ENCODE measurements around the gene KCNH2.

KCNH2 gene

DNA sequence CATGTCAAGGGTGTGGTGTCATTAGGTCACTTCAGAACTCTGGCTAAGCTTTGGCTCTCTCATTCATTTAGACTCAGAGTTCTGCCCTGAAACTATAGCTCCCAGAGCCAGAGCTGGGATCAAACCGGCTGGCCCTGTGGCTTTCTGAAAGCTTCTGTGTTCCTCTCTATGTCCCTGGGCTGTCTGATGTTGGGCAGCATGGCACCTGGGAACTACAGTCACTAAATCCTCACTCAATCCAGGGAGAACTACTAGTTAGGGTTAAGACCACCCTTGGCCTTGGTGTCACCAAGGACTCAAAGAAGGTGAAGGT is 32.9 kb upstream of the KCNH2 start:
- DNase-seq, result no peak

DNA sequence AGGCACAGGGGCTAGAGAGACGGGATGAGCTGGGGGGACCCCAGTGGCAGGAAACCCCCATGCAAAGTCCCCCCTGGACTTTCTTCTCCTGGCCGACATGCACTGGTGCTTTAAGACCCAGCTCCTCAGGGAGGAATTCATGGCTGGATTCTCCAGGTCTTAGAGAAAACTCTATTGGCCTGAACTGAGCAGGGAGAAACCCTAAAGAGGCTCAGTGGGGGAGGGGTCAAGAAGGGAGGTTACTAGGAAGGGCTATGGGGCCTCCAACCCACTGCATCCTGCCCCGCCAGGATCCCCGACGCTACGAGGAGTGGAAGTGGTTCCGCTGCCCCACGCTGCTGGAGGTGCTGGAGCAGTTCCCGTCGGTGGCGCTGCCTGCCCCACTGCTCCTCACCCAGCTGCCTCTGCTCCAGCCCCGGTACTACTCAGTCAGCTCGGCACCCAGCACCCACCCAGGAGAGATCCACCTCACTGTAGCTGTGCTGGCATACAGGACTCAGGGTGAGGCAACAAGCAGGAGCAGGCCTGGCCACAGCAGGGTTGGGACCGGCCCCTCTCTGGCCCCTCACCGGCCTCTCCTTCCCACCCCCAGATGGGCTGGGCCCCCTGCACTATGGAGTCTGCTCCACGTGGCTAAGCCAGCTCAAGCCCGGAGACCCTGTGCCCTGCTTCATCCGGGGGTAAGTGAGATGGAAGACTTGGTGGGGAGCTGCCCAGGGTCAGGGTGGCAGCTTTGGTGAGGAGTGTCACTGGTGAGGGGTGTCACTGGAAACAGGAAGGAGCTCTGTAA is 32.4 kb upstream of the KCNH2 start:
- DNase-seq, result no peak

DNA sequence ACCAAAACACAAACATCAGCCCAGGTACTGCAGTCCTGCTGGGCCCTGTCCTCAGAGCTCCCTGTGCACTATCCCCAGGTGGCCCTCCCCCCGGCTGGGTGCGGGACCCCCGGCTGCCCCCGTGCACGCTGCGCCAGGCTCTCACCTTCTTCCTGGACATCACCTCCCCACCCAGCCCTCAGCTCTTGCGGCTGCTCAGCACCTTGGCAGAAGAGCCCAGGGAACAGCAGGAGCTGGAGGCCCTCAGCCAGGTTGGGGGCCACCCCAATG is 31.9 kb upstream of the KCNH2 start:
- no peak for DNase-seq

DNA sequence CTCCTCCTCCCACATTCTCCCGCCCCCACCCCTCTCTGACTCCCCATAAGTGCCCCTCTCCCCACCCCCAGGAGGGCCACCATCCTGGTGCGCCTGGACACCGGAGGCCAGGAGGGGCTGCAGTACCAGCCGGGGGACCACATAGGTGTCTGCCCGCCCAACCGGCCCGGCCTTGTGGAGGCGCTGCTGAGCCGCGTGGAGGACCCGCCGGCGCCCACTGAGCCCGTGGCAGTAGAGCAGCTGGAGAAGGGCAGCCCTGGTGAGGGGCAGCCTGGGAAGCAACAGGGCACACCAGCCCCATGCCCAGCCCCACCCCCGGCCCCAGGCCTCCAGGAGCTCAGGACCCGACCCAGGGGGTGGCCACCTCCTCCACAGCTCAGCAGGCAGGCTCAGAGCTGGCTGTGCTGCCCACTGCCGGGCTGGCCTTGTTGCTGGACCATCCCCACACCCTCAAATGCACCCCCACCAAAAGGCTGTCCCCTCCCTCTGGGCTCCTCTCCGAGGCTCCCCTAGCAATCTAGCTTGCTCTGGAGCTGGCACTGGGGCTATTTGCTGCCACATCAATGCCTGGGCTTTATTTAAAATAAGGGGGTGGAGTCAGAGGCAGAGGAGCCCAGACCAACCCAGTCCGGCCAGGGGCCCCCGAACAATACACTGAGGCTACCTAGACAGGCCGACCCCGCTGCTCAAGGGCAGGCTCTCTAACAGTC is 31.4 kb upstream of the KCNH2 start:
- no peak for DNase-seq

DNA sequence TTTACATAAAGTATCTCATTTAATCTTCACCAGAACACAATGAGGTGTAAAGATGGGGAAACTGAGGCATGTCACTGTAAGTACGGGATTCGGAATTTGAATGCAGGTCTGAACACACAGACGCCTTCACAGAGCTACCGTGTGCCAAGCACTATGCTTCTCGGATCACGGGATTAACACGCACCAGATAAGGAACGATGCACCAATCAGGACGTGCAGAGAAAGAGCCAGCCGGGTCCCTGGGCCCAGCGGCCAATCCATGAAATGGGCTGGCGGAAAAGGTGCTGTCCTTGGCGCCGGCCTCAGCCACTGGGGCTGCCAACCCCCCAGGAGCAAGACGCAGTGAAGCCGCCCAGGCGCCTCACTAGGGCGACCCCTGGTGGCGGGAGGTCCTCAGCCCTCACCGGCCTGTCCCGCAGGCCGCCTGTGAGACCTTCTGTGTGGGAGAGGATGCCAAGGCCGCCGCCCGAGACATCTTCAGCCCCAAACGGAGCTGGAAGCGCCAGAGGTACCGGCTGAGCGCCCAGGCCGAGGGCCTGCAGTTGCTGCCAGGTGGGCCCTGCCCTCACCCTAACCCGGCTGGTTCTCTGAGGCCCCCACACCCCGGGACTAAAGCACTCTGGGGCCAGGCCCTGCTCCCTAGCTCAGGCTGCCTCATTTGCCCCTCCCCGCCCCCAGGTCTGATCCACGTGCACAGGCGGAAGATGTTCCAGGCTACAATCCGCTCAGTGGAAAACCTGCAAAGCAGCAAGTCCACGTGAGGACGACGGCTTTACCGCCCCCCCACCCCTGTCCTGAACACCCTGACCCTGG is 30.6 kb upstream of the KCNH2 start:
- DNase-seq, result no peak

DNA sequence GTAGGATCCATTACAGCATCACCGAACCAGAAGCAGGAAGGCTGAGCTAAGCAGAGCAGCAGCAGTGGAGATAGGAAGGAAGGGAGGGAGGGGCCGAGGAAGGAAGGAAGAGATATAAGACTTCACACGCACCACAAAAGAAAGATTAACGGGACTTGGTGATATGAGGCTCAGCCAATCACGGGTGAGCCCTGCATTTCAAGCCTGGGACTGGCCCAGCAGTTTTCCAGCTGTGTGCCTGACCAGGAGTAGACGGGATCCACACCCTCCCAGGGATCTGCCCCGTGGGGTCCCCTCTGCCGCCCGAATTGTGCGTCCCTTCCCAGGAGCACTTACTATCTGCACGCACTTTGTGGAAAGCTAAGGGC is 30.0 kb upstream of the KCNH2 start:
- no peak for DNase-seq

DNA sequence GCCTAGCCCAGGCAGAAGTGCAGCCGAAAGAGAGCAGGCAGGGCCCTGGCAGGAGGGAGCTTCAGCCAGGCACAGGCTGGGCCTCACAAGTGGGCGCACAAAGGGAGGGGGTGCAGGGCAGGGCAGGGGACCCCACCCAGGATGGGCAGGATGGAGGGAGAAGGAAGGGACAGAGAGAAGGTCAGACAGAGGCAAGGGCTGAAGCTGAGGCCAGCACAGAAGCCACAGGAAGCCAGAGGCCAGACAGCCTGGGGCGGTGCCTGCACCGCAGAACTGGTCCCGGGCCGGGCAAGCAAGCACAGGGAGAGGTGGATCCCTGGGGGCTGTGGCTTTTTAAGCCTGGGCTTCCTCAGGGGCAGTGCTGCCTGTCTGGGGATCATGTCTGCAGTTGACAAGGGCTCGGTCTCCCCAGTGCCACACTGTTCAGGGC is 29.4 kb upstream of the KCNH2 start:
- DNase-seq, result no peak

DNA sequence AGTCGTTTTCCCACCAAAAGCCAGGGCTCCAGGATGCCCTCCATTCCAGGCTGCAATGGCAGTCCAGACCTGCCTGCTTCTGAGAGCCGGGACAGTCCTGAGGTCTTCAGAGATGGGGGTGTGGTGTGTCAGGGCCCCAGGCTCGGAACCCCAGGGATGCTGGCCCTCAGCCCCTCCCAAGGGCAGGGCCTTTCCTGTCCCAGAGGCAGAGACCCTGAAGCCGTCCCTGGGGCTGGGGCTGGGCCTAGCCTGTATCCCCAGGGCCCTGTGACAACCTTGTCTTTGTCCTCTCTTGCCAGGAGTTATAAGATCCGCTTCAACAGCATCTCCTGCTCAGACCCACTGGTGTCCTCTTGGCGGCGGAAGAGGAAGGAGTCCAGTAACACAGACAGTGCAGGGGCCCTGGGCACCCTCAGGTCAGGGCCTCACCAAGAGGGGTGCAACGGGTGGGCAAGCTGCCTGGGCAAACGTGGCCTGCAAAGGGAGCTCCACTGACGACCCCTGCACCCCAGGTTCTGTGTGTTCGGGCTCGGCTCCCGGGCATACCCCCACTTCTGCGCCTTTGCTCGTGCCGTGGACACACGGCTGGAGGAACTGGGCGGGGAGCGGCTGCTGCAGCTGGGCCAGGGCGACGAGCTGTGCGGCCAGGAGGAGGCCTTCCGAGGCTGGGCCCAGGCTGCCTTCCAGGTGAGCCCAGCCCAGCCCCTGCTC is 28.6 kb upstream of the KCNH2 start:
- no peak for DNase-seq

DNA sequence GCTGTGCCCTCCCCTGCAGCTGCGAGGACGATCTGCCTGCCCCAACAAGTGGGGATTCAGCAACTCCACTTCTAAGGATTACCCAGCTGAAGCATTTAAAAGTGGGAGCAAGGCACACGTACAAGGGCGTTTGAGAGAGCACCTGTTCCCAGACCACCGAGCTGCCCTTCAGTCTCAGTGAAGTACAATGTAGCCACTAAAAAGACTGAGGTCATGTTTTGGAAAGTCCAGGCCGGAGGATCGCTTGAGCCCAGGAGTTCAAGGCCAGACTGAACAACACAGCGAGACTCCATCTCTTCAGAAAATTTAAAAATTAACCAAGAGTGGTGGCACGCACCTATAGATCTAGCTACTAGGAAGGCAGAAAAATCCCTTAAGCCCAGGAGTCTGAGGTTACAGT is 27.4 kb upstream of the KCNH2 start:
- DNase-seq, result no peak

DNA sequence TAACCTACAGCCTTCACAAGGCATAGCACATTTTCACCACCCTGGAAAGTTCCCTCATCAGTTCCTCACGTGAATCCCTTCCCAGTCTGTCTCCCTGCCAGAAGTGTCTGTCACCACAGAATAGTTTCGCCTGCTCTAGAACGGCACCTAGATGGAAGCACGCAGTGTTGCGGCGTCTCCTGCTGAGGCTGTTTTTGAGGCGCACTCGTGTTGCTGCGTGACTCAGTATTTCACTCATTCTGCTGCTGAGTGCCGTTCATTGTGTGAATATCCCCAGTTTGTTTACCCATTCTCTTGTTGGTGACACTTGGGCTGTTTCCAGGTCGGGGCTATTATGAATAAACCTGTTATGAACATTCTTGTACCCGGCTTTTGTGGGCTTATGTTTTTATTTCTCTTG is 25.5 kb upstream of the KCNH2 start:
- peak; percentile 70 for DNase-seq

DNA sequence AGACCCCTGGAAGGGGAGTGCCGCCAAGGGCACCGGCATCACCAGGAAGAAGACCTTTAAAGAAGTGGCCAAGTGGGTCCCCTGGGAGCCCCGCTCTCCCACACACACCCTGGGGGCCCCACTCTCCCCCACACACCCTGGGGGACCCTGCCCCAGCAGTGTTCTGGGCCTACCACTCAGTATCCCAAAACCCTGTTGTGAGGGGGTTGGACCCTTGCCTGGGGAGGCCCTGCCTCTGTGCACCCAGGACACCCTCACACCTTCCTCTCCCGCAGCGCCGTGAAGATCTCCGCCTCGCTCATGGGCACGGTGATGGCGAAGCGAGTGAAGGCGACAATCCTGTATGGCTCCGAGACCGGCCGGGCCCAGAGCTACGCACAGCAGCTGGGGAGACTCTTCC is 23.4 kb upstream of the KCNH2 start:
- DNase-seq, result no peak

DNA sequence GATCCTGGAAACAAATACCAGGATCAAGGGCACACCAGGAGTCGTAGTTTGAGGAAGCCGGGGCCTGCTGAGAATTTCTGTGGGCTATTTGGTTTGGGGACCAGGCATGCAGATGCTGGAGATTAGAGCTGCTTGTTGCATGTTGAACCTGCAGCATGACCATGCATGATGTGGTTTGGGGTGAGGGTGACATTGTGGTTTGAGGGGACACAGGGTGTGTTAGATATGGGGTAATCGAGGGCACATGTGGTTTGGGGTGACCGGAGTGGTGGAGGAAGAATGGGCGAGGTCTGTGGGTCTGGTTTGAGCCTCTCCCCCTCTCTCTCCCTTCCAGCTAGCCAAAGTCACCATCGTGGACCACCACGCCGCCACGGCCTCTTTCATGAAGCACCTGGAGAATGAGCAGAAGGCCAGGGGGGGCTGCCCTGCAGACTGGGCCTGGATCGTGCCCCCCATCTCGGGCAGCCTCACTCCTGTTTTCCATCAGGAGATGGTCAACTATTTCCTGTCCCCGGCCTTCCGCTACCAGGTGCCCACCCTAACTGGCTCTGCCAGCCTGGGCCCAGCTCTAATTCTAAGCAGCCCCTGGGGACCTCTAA is 22.9 kb upstream of the KCNH2 start:
- no peak for DNase-seq

DNA sequence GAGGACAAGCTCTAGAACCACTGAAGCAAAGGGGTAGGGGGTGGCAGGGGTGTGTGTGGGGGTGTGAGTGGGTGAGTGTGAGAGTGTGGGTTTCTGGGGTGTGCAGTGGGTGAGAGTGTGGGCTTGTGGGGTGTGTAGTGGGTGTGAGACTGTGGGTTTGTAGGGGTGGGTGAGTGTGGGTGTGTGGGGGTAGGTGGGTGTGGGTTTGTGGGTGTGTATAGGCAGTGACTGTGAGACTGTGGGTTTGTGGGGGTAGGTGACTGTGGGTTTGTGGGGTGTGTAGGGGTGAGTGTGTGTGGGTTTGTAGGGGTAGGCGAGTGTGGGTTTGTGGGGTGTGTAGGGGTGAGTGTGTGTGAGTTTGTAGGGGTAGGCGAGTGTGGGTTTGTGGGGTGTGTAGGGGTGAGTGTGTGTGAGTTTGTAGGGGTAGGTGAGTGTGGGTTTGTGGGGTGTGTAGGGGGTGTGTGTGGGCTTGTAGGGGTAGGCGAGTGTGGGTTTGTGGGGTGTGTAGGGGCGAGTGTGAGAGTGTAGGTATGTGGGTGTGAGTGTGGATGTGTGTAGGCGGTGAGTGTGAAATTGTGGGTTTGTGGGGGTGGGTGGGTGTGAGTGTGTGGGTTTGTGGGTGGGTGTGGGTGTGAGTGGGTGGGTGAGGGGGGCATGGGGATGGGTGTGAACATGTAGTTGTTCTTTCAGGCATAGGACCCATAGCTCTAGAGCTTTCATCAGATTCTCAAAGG is 21.5 kb upstream of the KCNH2 start:
- DNase-seq, result no peak

DNA sequence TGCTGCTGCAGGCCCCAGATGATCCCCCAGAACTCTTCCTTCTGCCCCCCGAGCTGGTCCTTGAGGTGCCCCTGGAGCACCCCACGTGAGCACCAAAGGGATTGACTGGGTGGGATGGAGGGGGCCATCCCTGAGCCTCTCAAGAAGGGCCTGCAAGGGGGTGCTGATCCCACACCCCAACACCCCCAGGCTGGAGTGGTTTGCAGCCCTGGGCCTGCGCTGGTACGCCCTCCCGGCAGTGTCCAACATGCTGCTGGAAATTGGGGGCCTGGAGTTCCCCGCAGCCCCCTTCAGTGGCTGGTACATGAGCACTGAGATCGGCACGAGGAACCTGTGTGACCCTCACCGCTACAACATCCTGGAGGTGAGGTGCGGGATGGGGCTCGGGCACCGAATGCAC is 20.9 kb upstream of the KCNH2 start:
- no peak for DNase-seq

DNA sequence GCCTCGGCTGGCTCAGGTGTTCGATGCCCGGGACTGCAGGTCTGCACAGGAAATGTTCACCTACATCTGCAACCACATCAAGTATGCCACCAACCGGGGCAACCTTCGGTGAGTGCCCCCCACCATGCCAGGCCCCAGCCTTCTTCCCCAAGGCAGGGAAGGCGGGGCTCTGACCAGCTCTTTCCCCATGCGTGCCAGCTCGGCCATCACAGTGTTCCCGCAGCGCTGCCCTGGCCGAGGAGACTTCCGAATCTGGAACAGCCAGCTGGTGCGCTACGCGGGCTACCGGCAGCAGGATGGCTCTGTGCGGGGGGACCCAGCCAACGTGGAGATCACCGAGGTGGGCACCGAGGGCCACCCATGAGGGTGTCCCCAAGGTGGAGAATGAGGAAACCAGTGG is 20.2 kb upstream of the KCNH2 start:
- no peak for DNase-seq

DNA sequence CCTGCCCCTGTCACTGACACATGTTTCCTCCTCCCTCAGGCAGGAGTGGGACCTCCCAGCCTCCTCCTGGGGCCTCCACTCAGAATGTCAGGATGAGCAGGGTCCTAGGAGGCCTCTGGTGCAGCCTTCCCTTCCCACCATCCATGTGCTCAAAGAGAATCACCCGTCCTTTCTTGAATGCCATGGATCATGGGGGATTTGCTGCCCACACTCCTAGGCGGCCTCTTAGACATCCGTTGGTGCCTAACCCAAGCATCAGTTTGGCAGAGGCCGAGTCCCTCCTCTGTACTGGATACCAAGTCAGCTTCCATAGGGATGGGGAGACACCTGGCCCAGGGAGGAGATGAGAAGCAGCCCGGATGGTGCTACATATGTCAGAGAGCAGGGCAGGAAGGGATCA is 19.7 kb upstream of the KCNH2 start:
- DNase-seq, result no peak

DNA sequence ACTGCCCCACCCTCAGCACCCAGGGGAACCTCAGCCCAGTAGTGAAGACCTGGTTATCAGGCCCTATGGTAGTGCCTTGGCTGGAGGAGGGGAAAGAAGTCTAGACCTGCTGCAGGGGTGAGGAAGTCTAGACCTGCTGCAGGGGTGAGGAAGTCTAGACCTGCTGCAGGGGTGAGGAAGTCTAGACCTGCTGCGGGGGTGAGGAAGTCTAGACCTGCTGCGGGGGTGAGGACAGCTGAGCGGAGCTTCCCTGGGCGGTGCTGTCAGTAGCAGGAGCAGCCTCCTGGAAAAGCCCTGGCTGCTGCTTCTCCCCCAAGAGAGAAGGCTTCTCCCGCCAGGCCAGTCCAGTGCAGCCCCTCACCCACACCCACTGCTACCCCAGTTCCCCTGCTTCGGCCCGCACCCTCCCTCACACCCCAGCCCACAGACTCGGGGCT is 19.0 kb upstream of the KCNH2 start:
- DNase-seq, result no peak

DNA sequence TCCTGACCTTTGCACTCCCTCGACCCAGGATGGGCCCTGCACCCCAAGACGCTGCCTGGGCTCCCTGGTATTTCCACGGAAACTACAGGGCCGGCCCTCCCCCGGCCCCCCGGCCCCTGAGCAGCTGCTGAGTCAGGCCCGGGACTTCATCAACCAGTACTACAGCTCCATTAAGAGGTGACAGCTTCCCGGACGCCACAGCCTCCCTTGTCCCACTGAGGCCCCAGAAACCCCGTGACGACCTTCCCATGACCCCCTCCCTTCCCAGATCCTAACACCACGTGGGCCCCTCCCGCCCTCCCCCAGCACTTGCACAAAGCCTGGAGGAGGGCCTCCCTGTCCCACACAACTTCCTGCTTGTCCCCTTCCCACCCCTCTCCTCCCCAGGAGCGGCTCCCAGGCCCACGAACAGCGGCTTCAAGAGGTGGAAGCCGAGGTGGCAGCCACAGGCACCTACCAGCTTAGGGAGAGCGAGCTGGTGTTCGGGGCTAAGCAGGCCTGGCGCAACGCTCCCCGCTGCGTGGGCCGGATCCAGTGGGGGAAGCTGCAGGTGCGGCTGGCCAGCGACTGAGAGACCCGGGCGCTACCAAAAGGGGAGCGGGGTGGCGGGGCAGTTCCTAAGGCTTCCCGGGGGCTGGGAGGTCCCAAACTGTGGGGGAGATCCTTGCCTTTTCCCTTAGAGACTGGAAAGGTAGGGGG is 18.4 kb upstream of the KCNH2 start:
- DNase-seq, result no peak

DNA sequence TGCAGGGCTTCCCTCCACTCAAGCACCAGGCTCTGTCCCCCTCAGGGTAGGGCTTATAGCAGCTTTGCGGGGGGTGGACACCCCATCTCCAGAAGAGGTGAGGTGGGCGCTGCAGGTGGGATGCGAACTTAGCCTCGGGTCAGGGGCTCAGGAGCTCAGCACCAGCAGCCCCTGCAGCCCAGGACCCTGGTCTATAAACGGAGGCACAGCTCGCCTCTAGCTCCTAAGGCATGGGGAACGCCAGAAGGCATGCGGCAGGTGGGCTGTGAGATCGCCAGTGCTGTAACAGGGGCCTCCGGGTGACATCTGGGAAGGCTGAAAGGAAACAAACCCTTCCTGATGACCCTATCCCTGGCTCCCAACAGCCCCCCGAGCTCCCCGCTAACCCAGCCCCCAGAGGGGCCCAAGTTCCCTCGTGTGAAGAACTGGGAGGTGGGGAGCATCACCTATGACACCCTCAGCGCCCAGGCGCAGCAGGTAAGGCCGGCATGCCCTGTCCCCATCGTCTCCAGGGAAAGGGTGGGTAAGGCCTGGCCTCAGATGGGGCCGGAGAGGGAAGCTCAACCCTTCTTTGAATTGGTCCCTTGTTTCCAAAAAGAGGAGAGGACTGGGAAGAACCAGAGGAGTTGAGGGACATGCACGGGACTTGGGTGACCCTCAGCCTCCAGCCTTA is 16.9 kb upstream of the KCNH2 start:
- DNase-seq, result no peak

DNA sequence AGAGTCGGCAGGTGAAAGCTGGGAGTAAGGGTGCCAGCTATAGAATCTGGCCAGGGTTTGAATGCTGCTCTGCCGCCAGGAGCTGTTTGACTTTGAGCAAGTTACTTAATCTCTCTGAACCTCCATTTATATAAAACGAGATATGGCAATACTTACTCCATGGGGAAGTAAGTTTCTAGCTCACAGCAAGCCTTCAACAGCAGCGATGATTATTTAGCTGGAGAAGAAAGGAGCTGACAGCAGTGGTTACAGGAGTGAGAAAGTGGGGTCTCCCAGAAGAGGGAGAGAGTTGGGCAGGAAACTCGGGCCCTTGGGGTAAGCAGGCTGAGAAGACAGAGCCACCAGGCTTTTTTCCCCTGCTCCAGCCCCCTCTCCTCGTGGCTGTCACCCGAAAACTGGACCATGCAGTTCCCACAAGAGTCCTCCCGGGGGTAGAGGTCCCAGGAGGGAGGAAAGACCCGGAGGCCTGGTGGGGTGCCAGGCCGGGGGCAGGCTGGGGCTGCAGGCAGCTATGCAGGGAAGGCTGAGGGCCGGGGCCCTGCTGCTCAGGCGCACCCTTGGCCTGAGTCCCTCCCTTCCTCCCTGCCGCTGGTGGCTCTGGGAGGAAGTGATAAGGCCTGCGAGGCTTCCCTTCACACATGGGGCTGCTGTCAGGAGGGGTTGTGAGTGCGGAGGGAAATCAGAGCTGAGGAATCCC is 16.2 kb upstream of the KCNH2 start:
- DNase-seq, result no peak

DNA sequence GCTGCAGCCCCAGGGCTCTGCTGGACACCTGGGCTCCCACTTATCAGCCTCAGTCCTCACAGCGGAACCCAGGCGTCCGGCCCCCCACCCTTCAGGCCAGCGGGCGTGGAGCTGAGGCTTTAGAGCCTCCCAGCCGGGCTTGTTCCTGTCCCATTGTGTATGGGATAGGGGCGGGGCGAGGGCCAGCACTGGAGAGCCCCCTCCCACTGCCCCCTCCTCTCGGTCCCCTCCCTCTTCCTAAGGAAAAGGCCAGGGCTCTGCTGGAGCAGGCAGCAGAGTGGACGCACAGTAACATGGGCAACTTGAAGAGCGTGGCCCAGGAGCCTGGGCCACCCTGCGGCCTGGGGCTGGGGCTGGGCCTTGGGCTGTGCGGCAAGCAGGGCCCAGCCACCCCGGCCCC is 15.4 kb upstream of the KCNH2 start:
- DNase-seq, result no peak
